ENCODE measurements around the gene ITGB3. TPM values are rescaled to one million over a fixed set of nuclear protein-coding genes. Genes with fewer than 3 reads are reported as not detected.
"Not testable (repeated sequence)": the region's sequence is repeated elsewhere in the genome, so short reads cannot be mapped to it uniquely, and the experiment has no call there.

The ITGB3 gene
- total RNA-seq, 1 experiment from 2014 or later, result 138 TPM

GRCh38 chr17:47267354-47267828 lies 13.8 kb downstream of the ITGB3 start:
- in situ Hi-C loops (cut with HindIII; ENCODE audit: low pct_unique_long_range_greater_than_20kb, low sequenced_read_pairs), result no loop called here
- DNase-seq (ENCODE audit: low read depth), result peak; percentile 96

GRCh38 chr17:47268964-47269363 lies 15.3 kb downstream of the ITGB3 start:
- in situ Hi-C loops (cut with HindIII; ENCODE audit: low pct_unique_long_range_greater_than_20kb, low sequenced_read_pairs); DNase-seq (ENCODE audit: low read depth): not testable (repeated sequence)

GRCh38 chr17:47269561-47270280 lies 16.1 kb downstream of the ITGB3 start:
- DNase-seq (ENCODE audit: low read depth); in situ Hi-C loops (cut with HindIII; ENCODE audit: low pct_unique_long_range_greater_than_20kb, low sequenced_read_pairs): not testable (repeated sequence)

GRCh38 chr17:47270946-47271705 lies 17.5 kb downstream of the ITGB3 start:
- in situ Hi-C loops (cut with HindIII; ENCODE audit: low pct_unique_long_range_greater_than_20kb, low sequenced_read_pairs), result no loop called here
- DNase-seq (ENCODE audit: low read depth), result peak; percentile 88

GRCh38 chr17:47272491-47272890 lies 18.9 kb downstream of the ITGB3 start:
- no peak for DNase-seq (ENCODE audit: low read depth)

GRCh38 chr17:47273245-47273644 lies 19.6 kb downstream of the ITGB3 start:
- no peak for DNase-seq (ENCODE audit: low read depth)
- in situ Hi-C loops (cut with HindIII; ENCODE audit: low pct_unique_long_range_greater_than_20kb, low sequenced_read_pairs), result no loop called here

More at GRCh38 chr17:47272491-47272890, 18.9 kb downstream of the ITGB3 start:
- in situ Hi-C loops (cut with HindIII; ENCODE audit: low pct_unique_long_range_greater_than_20kb, low sequenced_read_pairs), result no loop called here

GRCh38 chr17:47274319-47275069 lies 20.9 kb downstream of the ITGB3 start:
- in situ Hi-C loops (cut with HindIII; ENCODE audit: low pct_unique_long_range_greater_than_20kb, low sequenced_read_pairs), result no loop called here
- no peak for DNase-seq (ENCODE audit: low read depth)

GRCh38 chr17:47275245-47275984 lies 21.8 kb downstream of the ITGB3 start:
- in situ Hi-C loops (cut with HindIII; ENCODE audit: low pct_unique_long_range_greater_than_20kb, low sequenced_read_pairs), result no loop called here
- DNase-seq (ENCODE audit: low read depth), result no peak

GRCh38 chr17:47276444-47276843 lies 22.8 kb downstream of the ITGB3 start:
- DNase-seq (ENCODE audit: low read depth), result no peak
- in situ Hi-C loops (cut with HindIII; ENCODE audit: low pct_unique_long_range_greater_than_20kb, low sequenced_read_pairs), result no loop called here

GRCh38 chr17:47276868-47277267 lies 23.2 kb downstream of the ITGB3 start:
- in situ Hi-C loops (cut with HindIII; ENCODE audit: low pct_unique_long_range_greater_than_20kb, low sequenced_read_pairs), result no loop called here

GRCh38 chr17:47277921-47278320 lies 24.3 kb downstream of the ITGB3 start:
- no peak for DNase-seq (ENCODE audit: low read depth)
- in situ Hi-C loops (cut with HindIII; ENCODE audit: low pct_unique_long_range_greater_than_20kb, low sequenced_read_pairs), result no loop called here

More at GRCh38 chr17:47276868-47277267, 23.2 kb downstream of the ITGB3 start:
- DNase-seq (ENCODE audit: low read depth), result no peak

GRCh38 chr17:47278561-47278960 lies 24.9 kb downstream of the ITGB3 start:
- in situ Hi-C loops (cut with HindIII; ENCODE audit: low pct_unique_long_range_greater_than_20kb, low sequenced_read_pairs), result no loop called here
- DNase-seq (ENCODE audit: low read depth), result no peak

- in situ Hi-C loops (cut with HindIII; ENCODE audit: low pct_unique_long_range_greater_than_20kb, low sequenced_read_pairs), result no loop called here
- peak; percentile 100 for DNase-seq (ENCODE audit: low read depth)
Observed at GRCh38 chr17:47279062-47279801, 25.6 kb downstream of the ITGB3 start.

- DNase-seq (ENCODE audit: low read depth), result peak; percentile 93
- in situ Hi-C loops (cut with HindIII; ENCODE audit: low pct_unique_long_range_greater_than_20kb, low sequenced_read_pairs), result no loop called here
Observed at GRCh38 chr17:47280072-47280811, 26.6 kb downstream of the ITGB3 start.

GRCh38 chr17:47281216-47281615 lies 27.6 kb downstream of the ITGB3 start:
- in situ Hi-C loops (cut with HindIII; ENCODE audit: low pct_unique_long_range_greater_than_20kb, low sequenced_read_pairs), result no loop called here

GRCh38 chr17:47285003-47285402 lies 31.4 kb downstream of the ITGB3 start:
- DNase-seq (ENCODE audit: low read depth), result no peak
- in situ Hi-C loops (cut with HindIII; ENCODE audit: low pct_unique_long_range_greater_than_20kb, low sequenced_read_pairs), result no loop called here

More at GRCh38 chr17:47281216-47281615, 27.6 kb downstream of the ITGB3 start:
- no peak for DNase-seq (ENCODE audit: low read depth)

Data from Caki2 (cell line).